HG02588 (cell line): Measurements from ENCODE around the gene DIP2C.

Source experiments
- ATAC-seq: cut with Tn5 transposase; IDR thresholded peaks from one replicate; pipeline ENCODE4 v1.9.1; 2021; ENCODE audit warnings: mild to moderate bottlenecking, moderate library complexity; ENCODE audit not compliant: unreplicated experiment

Gene DIP2C

DNA sequence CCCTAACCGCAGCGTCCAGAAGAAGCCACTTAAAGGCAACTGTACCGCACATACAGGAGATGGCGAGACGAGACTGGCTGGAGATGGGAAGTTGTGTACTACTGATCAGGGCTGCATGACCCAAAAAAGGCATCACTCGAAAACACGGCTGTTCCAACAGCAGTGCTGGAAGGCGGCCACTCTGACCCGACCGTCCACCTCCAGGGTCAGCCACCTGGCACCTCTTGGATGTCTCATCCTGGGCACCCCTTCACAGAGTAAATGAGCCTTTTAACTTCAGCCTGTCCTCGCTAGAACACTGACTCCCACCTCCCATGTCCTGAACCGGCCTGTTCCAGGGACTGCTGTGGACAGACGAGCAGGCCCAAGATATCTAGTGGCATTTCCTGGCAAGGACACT lies 180.7 kb downstream of the DIP2C start:
- ATAC-seq: no peak

DNA sequence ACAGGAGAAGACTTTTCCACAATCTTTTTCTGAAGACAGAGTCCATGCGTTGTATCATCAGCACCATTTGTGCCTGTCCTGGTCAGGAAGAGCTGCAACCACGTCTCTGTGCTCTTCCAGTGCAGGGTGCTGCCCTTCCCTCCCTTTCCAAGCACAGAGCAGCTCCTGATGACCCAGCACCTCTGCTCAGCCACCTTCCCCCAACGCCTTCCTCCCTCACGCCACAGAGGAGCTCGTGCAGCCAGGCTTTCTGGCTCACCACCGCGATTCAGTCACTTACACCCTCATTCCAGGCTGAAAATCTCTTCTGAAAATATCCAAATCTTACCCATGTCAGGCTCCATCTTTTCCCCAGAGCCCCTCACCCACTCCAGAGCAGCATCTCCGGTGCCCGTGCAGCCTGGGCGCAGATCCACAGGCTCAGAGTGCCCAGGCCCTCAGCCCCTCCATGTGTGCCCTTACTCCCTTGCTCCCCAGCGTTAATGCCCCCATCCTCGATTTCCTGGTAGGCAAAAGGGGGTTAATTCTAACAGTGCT lies 181.5 kb downstream of the DIP2C start:
- ATAC-seq: no peak

DNA sequence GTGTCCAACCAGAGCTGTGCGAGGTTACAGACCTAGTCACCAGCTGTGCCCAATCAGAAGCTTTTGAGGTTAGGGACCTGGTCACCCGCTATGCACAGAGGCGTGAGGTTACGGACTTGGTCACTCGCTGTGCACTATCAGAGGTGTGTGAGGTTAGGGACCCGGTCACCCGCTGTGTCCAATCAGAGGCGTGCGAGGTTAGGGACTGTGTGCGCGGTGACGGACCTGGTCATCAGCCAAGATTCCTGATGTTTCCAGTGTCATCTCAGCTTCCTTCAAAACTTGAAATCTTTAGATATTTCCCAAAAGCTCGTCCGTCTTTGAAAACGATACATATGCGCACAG lies 182.1 kb downstream of the DIP2C start:
- ATAC-seq: no peak

DNA sequence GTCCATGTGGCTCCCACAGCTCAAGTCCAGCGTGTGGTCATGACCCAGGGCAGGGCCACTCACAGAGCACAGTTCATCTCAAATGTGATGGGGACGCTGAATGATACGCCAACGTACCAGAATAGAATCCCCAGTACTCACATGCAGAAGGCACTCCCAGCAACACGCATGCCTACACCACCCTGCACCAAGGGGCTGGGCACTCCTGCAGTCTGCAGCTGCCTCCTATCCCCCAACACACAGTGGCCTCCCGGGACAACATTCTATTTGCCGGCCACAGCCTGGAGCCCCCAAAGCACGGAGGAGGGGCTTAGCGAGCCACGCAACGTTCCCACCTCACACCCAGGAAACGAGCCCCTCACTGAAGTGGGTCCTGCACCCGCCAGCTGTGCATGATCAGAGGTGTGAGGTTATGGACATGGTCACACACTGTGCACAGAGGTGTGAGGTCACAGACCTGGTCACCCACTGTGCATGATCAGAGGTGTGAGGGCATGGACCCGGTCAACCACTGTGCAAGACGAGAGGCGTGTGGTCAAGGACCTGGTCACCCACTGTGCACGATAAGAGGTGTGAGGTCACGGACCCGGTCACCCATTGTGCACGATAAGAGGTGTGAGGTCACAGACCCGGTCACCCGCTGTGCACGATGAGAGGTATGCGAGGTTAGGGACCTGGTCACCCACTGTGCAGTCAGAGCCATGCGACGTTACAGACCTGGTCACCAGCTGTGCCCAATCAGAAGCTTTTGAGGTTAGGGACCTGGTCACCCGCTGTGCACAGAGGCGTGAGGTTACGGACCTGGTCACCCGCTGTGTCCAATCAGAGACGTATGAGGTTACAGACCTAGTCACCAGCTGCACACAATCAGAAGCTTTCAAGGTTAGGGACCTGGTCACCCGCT lies 182.8 kb downstream of the DIP2C start:
- ATAC-seq: no peak

DNA sequence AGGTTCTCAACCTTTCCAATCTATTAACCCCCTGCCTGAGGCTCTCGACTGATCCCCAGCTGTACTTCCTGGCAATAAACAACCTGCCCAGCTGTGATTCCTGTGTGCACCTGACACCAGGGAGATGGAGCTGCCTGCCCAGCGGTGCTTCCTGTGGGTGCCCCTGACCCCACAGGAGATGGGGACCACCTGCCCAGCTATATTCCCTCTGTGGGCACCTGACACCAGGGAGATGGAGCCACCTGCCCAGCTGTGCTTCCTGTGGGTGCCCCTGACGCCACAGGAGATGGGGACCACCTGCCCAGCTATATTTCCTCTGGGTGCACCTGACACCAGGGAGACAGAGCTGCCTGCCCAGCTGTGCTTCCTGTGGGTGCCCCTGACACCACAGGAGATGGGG lies 184.0 kb downstream of the DIP2C start:
- ATAC-seq: no peak

DNA sequence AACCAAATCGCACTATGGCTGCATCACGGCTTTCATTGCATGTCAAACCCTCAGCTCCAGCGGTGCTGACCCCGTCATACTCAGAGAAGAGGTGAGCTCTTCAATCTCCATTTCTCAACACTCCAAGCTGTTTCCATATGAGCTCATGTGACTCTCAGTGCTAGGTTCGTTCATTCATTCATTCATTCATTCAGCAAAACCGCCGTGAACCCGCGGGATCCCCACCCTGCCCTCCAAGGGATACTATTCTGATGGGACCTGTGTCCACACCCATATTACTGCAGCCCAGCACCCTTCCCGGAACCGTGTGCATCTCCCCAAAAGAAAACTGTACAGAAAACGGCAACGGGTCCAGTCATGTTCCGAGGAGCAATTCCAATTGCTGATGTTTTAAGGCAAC lies 184.7 kb downstream of the DIP2C start:
- no peak for ATAC-seq

DNA sequence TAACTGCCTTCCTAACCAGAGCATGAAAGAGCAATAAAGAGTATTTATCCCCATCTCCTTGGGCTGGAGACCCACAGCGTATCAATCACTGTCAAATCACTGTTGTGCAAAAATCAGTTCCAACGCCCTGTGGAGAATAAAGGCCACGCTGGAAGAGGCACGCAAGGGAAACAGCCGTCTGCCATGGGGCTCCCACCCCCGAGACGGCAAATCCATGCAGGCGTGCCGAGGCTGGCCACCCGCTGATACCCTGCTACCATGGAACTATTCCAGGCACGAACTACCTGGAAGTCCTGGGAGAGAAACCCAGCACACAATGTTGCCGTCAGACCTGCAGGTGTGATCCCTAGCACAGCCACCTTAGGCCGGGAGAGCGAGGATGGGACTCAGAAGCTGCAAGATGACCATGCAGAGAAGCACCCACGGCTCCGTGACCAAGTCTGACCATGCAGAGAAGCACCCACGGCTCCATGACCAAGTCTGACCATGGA lies 185.3 kb downstream of the DIP2C start:
- ATAC-seq: no peak

DNA sequence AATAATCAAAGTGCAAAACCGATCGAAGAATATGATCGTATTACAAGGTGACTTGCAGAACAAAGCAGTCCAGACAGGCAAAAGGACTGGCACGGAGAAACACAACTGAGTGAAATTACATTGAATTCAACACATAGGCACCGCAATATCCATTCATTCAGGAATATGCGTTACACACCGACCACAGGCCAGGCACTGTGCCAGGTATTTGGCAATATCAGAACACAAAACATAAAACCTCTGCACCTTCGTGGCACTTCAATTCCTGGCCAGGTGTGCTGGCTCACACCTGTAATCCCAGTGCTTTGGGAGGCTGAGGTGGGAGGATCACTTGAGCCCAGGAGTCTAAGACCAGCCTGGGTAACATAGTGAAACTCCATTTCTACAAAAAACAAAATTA lies 187.9 kb downstream of the DIP2C start:
- no peak for ATAC-seq

DNA sequence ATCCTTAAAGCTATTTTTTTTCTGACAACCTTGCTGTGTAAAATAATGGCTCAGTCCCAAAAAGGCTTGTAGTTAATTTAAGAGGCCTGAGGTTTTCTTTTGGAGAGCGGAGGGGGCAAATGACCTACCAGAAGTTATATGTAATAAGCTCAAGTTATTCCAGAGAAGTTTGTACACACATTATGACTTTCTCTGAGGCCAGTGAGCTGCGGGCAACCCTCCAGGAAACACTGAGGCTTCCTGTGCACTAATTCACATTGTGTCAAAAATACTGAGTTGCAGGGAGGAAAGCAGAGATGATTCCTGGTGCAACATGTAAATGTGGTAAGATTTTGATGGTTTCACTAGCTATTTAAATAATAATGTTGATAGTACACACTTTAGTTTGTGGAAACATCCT lies 188.6 kb downstream of the DIP2C start:
- no peak for ATAC-seq

DNA sequence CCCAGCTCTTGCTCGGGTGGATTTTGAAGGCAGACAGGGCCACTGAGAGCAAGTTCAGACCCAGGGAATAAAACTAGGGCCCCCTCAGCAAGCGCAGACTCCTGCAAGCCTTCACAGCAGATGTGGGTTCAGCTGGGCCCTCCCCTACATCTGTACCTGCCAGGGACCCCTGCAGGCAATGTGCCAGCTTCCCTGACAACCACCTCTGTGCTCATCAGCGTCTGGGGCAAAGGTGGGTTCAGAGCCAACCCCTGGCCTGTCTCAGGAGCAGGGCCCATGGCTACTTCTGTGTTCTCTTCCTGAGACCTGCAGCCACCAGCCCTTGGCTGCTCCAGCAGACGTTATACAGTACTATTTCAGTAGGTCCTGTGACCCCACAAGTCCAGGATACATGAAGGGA lies 189.5 kb downstream of the DIP2C start:
- ATAC-seq: no peak

DNA sequence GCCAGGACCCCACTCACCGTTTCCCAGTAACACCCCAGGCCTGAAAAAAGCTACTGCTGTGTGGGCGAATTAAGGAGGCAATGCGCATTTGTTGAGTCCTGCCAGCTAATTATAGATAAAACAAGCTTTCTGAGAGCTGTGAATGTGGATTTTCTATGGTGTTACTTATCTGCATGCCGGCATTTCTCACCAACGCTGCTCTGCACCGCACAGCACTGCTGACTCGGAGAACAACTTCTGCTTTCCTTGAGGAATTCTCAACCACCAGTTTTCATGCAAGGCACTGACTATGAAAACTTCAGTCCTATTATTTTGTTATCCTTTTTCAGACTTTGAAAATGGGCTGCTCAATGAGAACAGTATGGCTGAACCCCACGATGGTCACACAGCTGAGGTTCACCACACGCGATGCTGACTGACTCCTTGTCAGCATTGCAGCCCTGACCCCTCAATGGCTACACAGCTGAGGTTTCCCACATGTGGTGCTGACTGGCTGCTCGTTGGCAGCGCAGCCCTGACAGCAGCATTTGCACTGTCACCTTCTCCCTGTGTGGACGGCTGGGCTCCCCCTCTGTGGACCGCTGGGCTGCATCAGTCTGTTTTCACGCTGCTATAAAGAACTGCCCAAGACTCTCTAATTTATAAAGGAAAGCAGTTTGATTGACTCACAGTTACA lies 190.6 kb downstream of the DIP2C start:
- ATAC-seq: no peak

DNA sequence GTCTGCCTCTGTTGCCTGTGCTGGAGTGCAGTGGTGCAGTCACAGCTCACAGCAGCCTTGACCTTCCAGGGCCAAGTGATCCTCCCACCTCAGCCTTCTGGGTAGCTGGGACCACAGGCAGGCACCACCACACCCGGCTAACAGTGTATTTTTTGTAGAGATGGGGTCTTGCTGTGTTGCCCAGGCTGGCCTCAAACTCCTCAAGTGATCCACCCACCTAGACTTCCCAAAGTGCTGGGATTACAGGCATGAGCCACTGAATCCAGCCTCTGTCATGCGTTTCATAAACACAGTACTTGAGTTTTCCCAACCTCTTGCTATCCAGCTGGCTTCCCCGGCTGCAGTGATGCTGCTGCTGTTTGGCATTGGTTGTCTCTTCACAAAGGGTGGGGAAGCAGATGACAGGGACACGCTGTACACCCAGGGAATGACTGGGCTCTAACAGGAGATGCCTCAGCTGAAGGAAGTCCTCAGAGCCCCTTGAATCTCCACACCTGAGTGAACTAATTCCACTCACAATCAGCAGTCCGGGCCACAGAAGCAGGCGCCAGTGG lies 191.5 kb downstream of the DIP2C start:
- no peak for ATAC-seq

DNA sequence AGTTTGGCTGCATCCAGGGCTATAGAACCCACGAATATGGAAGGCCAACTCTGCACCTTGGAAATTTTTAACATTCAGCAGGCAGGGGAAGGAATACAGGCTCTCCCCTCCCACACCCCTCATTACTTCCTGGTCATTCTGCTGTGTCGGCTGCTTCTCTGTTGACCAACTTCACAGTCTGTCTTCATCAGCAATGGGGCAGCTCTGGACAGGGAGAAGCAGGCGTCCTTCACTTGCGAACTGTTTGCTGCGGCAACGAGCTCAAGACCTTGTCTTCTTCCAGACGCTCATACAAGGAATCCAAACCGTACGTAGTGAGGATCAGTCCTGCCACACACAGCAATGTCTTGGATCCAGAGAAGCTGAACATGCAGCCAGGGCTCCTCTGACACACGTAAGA lies 192.2 kb downstream of the DIP2C start:
- ATAC-seq: no peak

DNA sequence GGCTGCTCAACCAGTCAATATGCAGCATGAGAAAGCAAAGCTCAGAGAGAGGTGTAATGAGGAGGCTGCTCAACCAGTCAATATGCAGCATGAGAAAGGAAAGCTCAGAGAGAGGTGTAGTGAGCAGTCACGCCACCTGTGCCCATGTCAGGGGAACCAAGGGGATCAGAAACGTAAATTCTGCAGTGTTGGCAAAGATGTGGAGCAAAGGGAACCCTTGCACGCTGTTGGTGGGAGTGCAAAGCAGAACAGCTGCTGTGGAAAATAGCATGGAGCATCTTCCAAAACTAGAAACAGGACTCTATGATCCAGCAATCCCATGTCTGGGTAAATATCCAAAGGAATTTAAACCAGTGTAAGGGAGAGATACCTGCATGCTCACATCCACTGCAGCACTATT lies 194.9 kb downstream of the DIP2C start:
- no peak for ATAC-seq

DNA sequence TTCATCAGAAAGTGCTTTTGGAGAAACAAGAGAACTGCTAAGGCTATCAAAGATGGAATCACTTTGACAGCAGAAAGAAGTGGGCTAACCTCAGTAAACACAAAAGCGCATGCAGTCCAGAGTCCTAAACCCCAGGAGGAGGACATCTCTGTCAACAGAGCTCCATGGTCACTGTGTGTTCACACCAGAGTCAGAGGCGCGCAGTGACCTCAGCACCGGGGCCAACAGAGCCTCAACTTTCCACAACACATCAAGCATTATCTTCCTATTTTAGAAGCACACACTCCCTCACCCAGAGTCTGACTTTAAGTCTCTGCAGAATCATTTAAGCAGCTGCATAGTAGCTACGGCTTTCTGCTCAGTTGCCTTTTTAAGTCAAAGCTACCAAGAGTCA lies 195.3 kb downstream of the DIP2C start:
- ATAC-seq: no peak

DNA sequence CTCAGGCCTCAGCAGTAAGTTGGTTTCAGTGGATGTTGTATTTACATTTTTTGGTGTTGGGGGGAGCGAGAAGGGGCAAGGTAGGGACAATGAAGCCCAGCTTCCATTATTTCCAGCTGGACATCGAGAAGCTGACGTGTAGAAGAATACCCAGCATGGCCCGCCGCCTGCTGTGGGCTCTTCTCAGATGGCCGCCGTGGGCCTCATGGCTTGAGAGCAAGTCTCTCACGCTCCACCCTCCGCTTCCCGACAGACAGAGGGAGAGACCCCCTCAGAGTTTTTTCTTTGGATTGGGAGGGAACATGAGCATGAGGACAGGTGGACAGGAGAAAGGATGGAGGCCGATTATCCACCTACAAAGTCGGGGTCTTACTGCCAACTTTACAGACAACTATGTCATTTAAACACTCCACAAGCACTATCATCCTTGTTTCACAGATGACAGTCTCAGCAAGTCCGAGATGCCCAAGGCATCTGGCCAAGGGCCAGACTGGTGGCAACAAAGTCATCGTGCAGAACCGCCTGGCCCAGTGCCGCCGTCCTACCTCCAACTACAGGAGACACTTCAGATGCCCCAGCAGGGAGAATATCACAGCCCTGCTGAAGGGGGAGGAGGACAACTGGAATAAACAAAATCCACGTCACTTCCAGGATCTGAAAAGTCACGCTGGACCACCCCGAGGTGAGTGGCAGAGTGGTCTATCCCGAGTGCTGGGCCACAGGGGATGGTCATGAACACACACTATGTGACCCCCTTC lies 195.9 kb downstream of the DIP2C start:
- ATAC-seq: no peak

DNA sequence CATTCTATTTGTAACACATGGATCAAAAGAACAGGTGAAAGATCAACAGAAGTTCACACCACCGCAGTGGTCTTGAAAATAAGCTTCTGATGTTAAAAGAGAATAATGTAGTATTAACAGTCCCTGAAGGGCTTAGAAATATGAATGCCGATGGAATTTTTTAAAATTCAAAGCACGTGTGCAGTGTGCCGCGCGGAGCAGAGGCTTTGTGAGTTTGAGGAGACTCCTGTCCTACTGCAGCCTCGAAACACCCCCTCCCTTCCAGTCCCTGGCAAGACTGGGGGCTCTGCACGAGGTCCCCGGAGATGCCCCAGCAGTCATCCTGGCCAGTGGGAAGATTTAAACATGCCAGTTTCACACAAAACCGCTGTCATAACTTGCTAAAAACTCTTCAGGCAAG lies 196.6 kb downstream of the DIP2C start:
- no peak for ATAC-seq

DNA sequence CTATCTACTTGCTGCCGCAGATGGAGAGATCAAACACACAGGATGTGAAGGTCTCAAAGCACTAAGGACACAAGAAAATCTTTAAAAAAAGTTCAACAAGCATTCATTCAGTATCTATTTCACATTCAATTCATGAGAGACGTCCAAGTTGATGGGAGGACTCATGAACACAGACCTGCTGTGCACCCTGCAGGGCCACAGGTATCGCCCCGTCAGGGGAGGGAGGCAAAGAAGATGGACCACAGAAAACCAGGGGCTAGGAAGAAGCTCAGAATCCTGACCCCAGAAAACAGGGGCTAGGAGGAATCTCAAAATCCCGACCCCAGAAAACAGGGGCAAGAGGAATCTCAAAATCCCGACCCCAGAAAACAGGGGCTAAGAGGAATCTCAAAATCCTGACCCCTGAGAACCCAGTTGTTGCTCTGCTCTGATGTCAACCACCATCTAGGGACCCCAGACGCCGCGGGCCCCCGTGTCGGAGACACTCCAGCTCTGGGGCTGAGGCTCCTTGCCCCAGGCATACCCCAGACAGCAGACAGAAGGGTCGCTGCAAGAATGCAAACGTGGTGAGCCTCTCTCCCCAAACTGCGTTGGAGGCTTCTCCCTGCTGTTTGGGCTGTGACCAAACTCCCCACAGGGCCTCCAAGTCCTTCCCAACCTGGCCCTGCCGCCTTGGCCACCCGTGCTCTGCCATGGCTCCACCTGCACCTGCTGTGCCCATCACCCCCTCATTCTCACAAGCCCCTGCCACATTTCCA lies 197.6 kb downstream of the DIP2C start:
- no peak for ATAC-seq

DNA sequence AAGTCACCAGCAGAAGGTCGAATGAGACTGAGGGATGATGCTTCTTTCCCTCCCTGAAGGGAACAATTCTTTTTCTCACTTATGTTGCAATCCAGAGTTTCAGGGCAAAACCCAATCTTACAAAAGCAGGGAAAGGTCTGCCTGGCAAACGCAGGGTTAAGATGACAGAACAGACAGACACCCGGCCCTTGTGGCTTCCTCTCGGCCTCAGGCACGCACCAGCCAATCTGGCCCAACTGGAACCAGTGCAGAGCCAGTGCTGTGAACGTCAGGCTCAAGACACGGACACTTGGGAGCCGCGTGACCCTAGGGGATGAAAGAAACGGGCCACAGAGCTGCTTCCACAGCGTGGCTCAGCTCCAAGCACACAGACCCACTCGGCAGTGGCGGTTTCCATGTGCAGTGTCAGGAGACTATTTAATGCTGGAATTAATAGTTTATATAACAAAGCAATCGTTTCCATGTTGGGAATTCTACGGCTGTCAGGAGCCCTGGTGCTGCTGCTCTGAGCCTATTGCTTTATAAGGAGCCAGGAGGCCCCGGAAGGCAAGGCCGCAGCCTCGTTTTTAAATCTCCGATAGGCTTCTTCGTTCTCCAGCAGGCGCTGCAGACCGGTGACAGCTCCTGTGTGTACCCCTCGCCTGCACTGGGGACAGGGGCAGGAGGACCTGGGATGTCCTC lies 198.4 kb downstream of the DIP2C start:
- ATAC-seq: no peak

DNA sequence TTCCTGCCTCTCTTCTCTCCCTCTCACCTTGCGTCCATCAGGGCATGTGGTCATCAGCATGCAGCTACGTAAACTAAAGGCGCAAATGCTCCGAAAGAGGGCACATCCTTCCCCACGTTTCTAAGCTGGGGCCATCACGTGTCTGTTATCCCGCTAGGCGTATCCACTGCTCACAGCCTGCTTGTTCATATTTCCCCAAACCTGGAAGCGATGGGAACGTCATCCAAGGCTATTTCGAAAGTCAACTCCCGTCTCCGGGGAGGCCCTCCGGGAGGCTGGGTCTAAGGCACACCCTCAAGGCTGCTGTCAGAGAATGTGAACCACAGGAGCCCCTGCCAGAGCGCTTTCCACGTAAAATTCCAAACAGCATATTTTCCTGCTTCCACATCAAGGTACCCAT lies 199.2 kb downstream of the DIP2C start:
- no peak for ATAC-seq
